Keratinocyte (primary cell): ENCODE data around the gene TRDN. TPM values are rescaled to one million over a fixed set of nuclear protein-coding genes. Genes with fewer than 3 reads are reported as not detected.

ENCODE experiments used
- DNase-seq: peaks from one replicate; pipeline ENCODE4 v3.0.0-alpha.2; 2011; ENCODE audit warnings: low read depth, missing footprints, low spot score
- FAIRE-seq: peaks from 2 replicates; lab custom pipeline; 2011; peaks lifted over from hg19 to GRCh38; lab: Jason Lieb, UNC
- H2AFZ ChIP-seq: 2 replicates; pipeline ENCODE4 v1.6.0; 2012; ENCODE audit warnings: low read length, control low read depth, inconsistent platforms; ENCODE audit not compliant: control insufficient read depth
- H3K27ac ChIP-seq: 2 replicates; pipeline ENCODE4 v1.5.1; 2011; ENCODE audit warnings: low read length; ENCODE audit not compliant: control insufficient read depth, insufficient read depth
- H3K27me3 ChIP-seq: 3 replicates; pipeline ENCODE4 v1.6.0; 2011; ENCODE audit warnings: low read length; ENCODE audit not compliant: control insufficient read depth, insufficient read depth; ENCODE audit errors: extremely low read depth
- H3K36me3 ChIP-seq, 2 experiments: 2 replicates in 1 of 2; 3 replicates in 1 of 2; pipeline ENCODE4 v1.5.1; 2011; ENCODE audit warnings: low read length in 2 of 2, mild to moderate bottlenecking in 1 of 2; ENCODE audit not compliant: control insufficient read depth in 2 of 2, insufficient read depth in 2 of 2; ENCODE audit errors: extremely low read depth in 1 of 2
- H3K4me1 ChIP-seq: 3 replicates; pipeline ENCODE4 v1.5.1; 2011; ENCODE audit warnings: low read length; ENCODE audit not compliant: control insufficient read depth, insufficient read depth; ENCODE audit errors: extremely low read depth
- H3K4me2 ChIP-seq: 3 replicates; pipeline ENCODE4 v1.6.0; 2011; ENCODE audit warnings: low read depth, low read length; ENCODE audit not compliant: control insufficient read depth, insufficient read depth; ENCODE audit errors: extremely low read depth
- H3K4me3 ChIP-seq, 3 experiments: fragments of 200-600 bp in 1 of 3; sonication (generic) in 1 of 3; 2 replicates in 2 of 3; 3 replicates in 1 of 3; pipeline ENCODE4 v1.5.1; 2011 to 2016; ENCODE audit warnings: low read length in 3 of 3, mild to moderate bottlenecking in 3 of 3, control low read depth in 2 of 3, inconsistent platforms in 1 of 3, low read depth in 1 of 3, mixed read lengths in 1 of 3, mixed run types in 1 of 3, moderate library complexity in 1 of 3; ENCODE audit not compliant: control insufficient read depth in 2 of 3, insufficient read depth in 2 of 3; ENCODE audit errors: extremely low read depth in 1 of 3
- H3K79me2 ChIP-seq: 2 replicates; pipeline ENCODE4 v1.6.0; 2012; ENCODE audit warnings: low read length; ENCODE audit not compliant: control insufficient read depth, insufficient read depth
- H3K9ac ChIP-seq: 3 replicates; pipeline ENCODE4 v1.6.0; 2011; ENCODE audit warnings: low read length; ENCODE audit not compliant: control insufficient read depth, insufficient read depth; ENCODE audit errors: extremely low read depth
- H3K9me1 ChIP-seq: 3 replicates; pipeline ENCODE4 v1.6.0; 2011; ENCODE audit warnings: low read length; ENCODE audit not compliant: control insufficient read depth, insufficient read depth; ENCODE audit errors: extremely low read depth
- H3K9me3 ChIP-seq: 2 replicates; pipeline ENCODE4 v1.5.1; 2012; ENCODE audit warnings: low read depth, low read length; ENCODE audit not compliant: control insufficient read depth
- H4K20me1 ChIP-seq: 3 replicates; pipeline ENCODE4 v1.6.0; 2011; ENCODE audit warnings: low read length; ENCODE audit not compliant: control insufficient read depth, insufficient read depth; ENCODE audit errors: extremely low read depth
- CTCF ChIP-seq, 3 experiments: IDR thresholded peaks in 1 of 3; conservative IDR thresholded peaks in 1 of 3; optimal IDR thresholded peaks in 1 of 3; 2 replicates in 2 of 3; 3 replicates in 1 of 3; pipeline versions ENCODE3 to v1.5.1; 2011; ENCODE audit warnings: low read length in 3 of 3, mild to moderate bottlenecking in 3 of 3, moderate library complexity in 2 of 3, control low read depth in 1 of 3, inconsistent platforms in 1 of 3; ENCODE audit not compliant: insufficient read depth in 2 of 3; ENCODE audit errors: extremely low read depth in 1 of 3
- EZH2 ChIP-seq: IDR thresholded peaks from one replicate; pipeline ENCODE4 v1.6.1; 2012; ENCODE audit warnings: inconsistent platforms, mild to moderate bottlenecking, low read length, moderate library complexity
- dilution Hi-C: fragments of 300-500 bp; cut with MboI; formaldehyde crosslinking; loops from one replicate; pipeline ENCODE4 v1.7.0; 2020; ENCODE audit warnings: low sequenced_read_pairs; ENCODE audit not compliant: extremely low pct_ligation_motif_present
- polyA plus RNA-seq, 5 experiments: library from polyadenylated mRNA; depleted of rRNA in 3 of 5; stranded (reverse) in 3 of 5; stranded (forward) in 1 of 5; unstranded in 1 of 5; fragments of >200 nt; gene quantifications; 1 replicate in 1 of 5; 2 replicates in 3 of 5; 3 replicates in 1 of 5; pipeline versions ENCODE4 v1.2.1 to v1.2.3, GENCODE V29; 2011 to 2012; ENCODE audit warnings: missing spikeins in 2 of 5, low read depth in 1 of 5, low replicate concordance in 1 of 5

TRDN gene
- polyA plus RNA-seq, 1 donor (not counting 4 experiments of a cell fraction or from before 2014, with no cell fraction given), result not detected

- Histone ChIP-seq H3K9ac (no peak overlapping the region), H3K4me3 (no peak overlapping the region), H3K27me3 (no peaks in the 10 kb centered on the region), H3K9me1 (no peaks in the 10 kb centered on the region), H2AFZ (no peak overlapping the region), H3K9me3 (no peaks in the 10 kb centered on the region), H3K4me2 (no peak overlapping the region), H3K27ac (no peak overlapping the region), H3K79me2 (no peaks in the 10 kb centered on the region), H3K36me3 (no peaks in the 10 kb centered on the region), H4K20me1 (no peaks in the 10 kb centered on the region), H3K4me1 (no peaks in the 10 kb centered on the region)
- DNase-seq (no peak), FAIRE-seq (no peak)
- dilution Hi-C loops, result no loop called here
- TF ChIP-seq EZH2 (no peak), CTCF (optimal IDR thresholded peaks at IDR 0.05 in 1 of 3, IDR thresholded peaks at IDR 0.05 in 1 of 3, conservative IDR thresholded peaks at IDR 0.05 in 1 of 3; ENCODE audit: extremely low read depth in 1 of 3, insufficient read depth in 2 of 3, low read length in 3 of 3) (no peak)
Measured at GRCh38 chr6:123518441-123519188, 118.1 kb downstream of the TRDN start.

- H3K9me1 ChIP-seq, result no peaks in the 10 kb centered on the region
- no peaks in the 10 kb centered on the region for H3K36me3 ChIP-seq
- H3K4me1 ChIP-seq, result no peaks in the 10 kb centered on the region
- H2AFZ ChIP-seq, result no peak overlapping the region
- no peaks in the 10 kb centered on the region for H4K20me1 ChIP-seq
- no peak overlapping the region for H3K4me2 ChIP-seq
- dilution Hi-C loops, result no loop called here
- FAIRE-seq, result no peak
- DNase-seq, result no peak
- no peak overlapping the region for H3K9ac ChIP-seq
- no peak overlapping the region for H3K4me3 ChIP-seq
- no peaks in the 10 kb centered on the region for H3K27me3 ChIP-seq
- no peaks in the 10 kb centered on the region for H3K9me3 ChIP-seq
- no peak overlapping the region for H3K27ac ChIP-seq
- no peaks in the 10 kb centered on the region for H3K79me2 ChIP-seq
- TF ChIP-seq EZH2 (no peak), CTCF (optimal IDR thresholded peaks at IDR 0.05 in 1 of 3, IDR thresholded peaks at IDR 0.05 in 1 of 3, conservative IDR thresholded peaks at IDR 0.05 in 1 of 3; ENCODE audit: extremely low read depth in 1 of 3, insufficient read depth in 2 of 3, low read length in 3 of 3) (no peak)
Measured at GRCh38 chr6:123515715-123516114, 121.0 kb downstream of the TRDN start.
